H1 (cell line): Measurements from ENCODE around the gene HES4. TPM values are rescaled to one million over a fixed set of nuclear protein-coding genes. Genes with fewer than 3 reads are reported as not detected.

Source experiments
- BCL11A ChIP-seq, 2 experiments: IDR thresholded peaks; one replicate each; pipeline ENCODE4 v1.6.1; 2011; ENCODE audit warnings: low read depth in 2 of 2, low read length in 2 of 2, mild to moderate bottlenecking in 2 of 2
- CHD7 ChIP-seq: fragments of 300-600 bp; sonication (generic); IDR thresholded peaks from 2 replicates; pipeline ENCODE4 v1.7.1; 2012; ENCODE audit warnings: low read length, moderate library complexity, mild to moderate bottlenecking, inconsistent platforms; ENCODE audit not compliant: insufficient replicate concordance
- CREB1 ChIP-seq: IDR thresholded peaks from 2 replicates; pipeline ENCODE4 v1.6.1; 2012; ENCODE audit warnings: inconsistent platforms
- EGR1 ChIP-seq: IDR thresholded peaks from 2 replicates; pipeline ENCODE4 v1.6.1; 2011; ENCODE audit warnings: low read depth, low read length, borderline replicate concordance
- GTF2F1 ChIP-seq: IDR thresholded peaks from 2 replicates; pipeline ENCODE4 v1.6.1; 2012; ENCODE audit warnings: low read depth, low read length, improper control_type of control experiment, borderline replicate concordance
- KDM5A ChIP-seq: fragments of 200-600 bp; IDR thresholded peaks from 2 replicates; pipeline ENCODE4 v1.7.1; 2012; ENCODE audit warnings: mild to moderate bottlenecking, low read length, inconsistent platforms, mixed read lengths
- TAF1 ChIP-seq: IDR thresholded peaks from 2 replicates; pipeline ENCODE4 v1.6.1; 2011; ENCODE audit warnings: mild to moderate bottlenecking, low read depth, low read length
- polyA plus RNA-seq, 7 experiments: library from polyadenylated mRNA; depleted of rRNA in 3 of 7; stranded (reverse) in 5 of 7; unstranded in 2 of 7; fragments of >200 nt in 5 of 7; fragments of 200-250 nt in 2 of 7; gene quantifications; 1 replicate in 5 of 7; 2 replicates in 1 of 7; 4 replicates in 1 of 7; pipeline versions ENCODE4 v1.2.1 to v1.2.3, GENCODE V29; 2011 to 2013; ENCODE audit warnings: missing spikeins in 2 of 7, mixed read lengths in 2 of 7
- total RNA-seq: library from RNA; stranded (reverse); fragmentation: NEBNext Ultra II Directional; extraction: Animal tissue kit (Norgen Biotek cat#: 25700); gene quantifications from 2 replicates; pipeline ENCODE4 v1.2.1, GENCODE V29; 2021

HES4 gene
- total and polyA plus RNA-seq, 2 of the 8 experiments (the other 6 are each of a cell fraction or from before 2014, with no cell fraction given): 2.8 to 3.5 TPM

- TF ChIP-seq CHD7: no peak
- TF ChIP-seq CREB1: no peak
- no peak for TF ChIP-seq TAF1
- TF ChIP-seq BCL11A (IDR thresholded peaks at IDR 0.05; ENCODE audit: low read depth in 2 of 2, low read length in 2 of 2): no peak
- no peak for TF ChIP-seq KDM5A
- TF ChIP-seq GTF2F1: no peak
- no peak for TF ChIP-seq EGR1
Measured at GRCh38 chr1:980602-981395, 19.1 kb downstream of the HES4 start (continued).
